OCI-LY7 (cell line): ENCODE results near the gene C16orf46. TPM values are rescaled to one million over a fixed set of nuclear protein-coding genes. Genes with fewer than 3 reads are reported as not detected.
A peak's percentile ranks its signal among the peaks of the same experiment; 100 is the strongest.

Experiments
- Bru-seq: library from RNA; stranded (reverse); fragments of 400-500 nt; gene quantifications from one replicate; lab custom pipeline; 2021; lab: Mats Ljungman, UMichigan
- BruChase-seq, 2 experiments: library from RNA; stranded (reverse); fragments of 400-500 nt; gene quantifications; one replicate each; lab custom pipeline; 2021; lab: Mats Ljungman, UMichigan
- BruUV-seq: library from RNA; stranded (reverse); fragments of 400-500 nt; replicated peaks from 2 replicates; lab custom pipeline; 2021; lab: Mats Ljungman, UMichigan
- CTCF ChIA-PET: fragments of 300-600 bp; sonication (Branson Sonifier 250); formaldehyde crosslinking; loops from one replicate; lab custom pipeline; 2022; ENCODE audit warnings: antibody characterized with exemption; ENCODE audit not compliant: unreplicated experiment; lab: Charles Lee
- POLR2A ChIA-PET: fragments of 300-600 bp; sonication (Branson Sonifier 250); formaldehyde crosslinking; loops from one replicate; lab custom pipeline; 2022; ENCODE audit warnings: antibody characterized with exemption; lab: Charles Lee
- DNase-seq: peaks from one replicate; pipeline ENCODE4 v3.0.0-alpha.2; 2015; ENCODE audit warnings: low spot score
- H2AFZ ChIP-seq: fragments of 200-600 bp; sonication (generic), shearing (Covaris generic); 2 replicates; pipeline ENCODE4 v1.6.1; 2014; ENCODE audit warnings: mild to moderate bottlenecking, antibody characterized with exemption, low read length, moderate library complexity
- H3K27ac ChIP-seq: fragments of 200-600 bp; sonication (generic); 2 replicates; pipeline ENCODE4 v1.5.1; 2014; ENCODE audit warnings: mixed run types, low read depth, mild to moderate bottlenecking, moderate library complexity, low read length, inconsistent platforms; ENCODE audit not compliant: poor library complexity, severe bottlenecking
- H3K36me3 ChIP-seq: fragments of 200-600 bp; sonication (generic); 2 replicates; pipeline ENCODE4 v1.6.1; 2014; ENCODE audit warnings: mild to moderate bottlenecking, antibody characterized with exemption, low read length, moderate library complexity, mixed read lengths; ENCODE audit not compliant: insufficient read depth
- H3K4me1 ChIP-seq: fragments of 200-600 bp; sonication (generic); 2 replicates; pipeline ENCODE4 v1.5.1; 2014; ENCODE audit warnings: mild to moderate bottlenecking, low read length; ENCODE audit not compliant: insufficient read depth, poor library complexity, severe bottlenecking
- H3K4me2 ChIP-seq: fragments of 200-600 bp; sonication (generic); 2 replicates; pipeline ENCODE4 v1.6.1; 2014; ENCODE audit warnings: mild to moderate bottlenecking, low read length
- H3K4me3 ChIP-seq: fragments of 200-600 bp; sonication (generic); 2 replicates; pipeline ENCODE4 v1.5.1; 2014; ENCODE audit warnings: mild to moderate bottlenecking, low read depth, low read length; ENCODE audit not compliant: poor library complexity, severe bottlenecking
- H3K79me2 ChIP-seq: fragments of 200-600 bp; sonication (generic); 2 replicates; pipeline ENCODE4 v1.6.1; 2016; ENCODE audit warnings: low read depth, mild to moderate bottlenecking, low read length, moderate library complexity, mixed read lengths; ENCODE audit not compliant: insufficient read depth
- H3K9me2 ChIP-seq: fragments of 200-600 bp; sonication (generic); 2 replicates; pipeline ENCODE4 v1.6.1; 2016; ENCODE audit warnings: mild to moderate bottlenecking, low read length, mixed read lengths; ENCODE audit not compliant: insufficient read depth
- H3K9me3 ChIP-seq: fragments of 200-600 bp; sonication (generic); 2 replicates; pipeline ENCODE4 v1.6.1; 2014; ENCODE audit warnings: mild to moderate bottlenecking, mixed run types, low read length, mixed read lengths
- H4K20me1 ChIP-seq: fragments of 200-600 bp; sonication (generic); 2 replicates; pipeline ENCODE4 v1.6.1; 2014; ENCODE audit warnings: mild to moderate bottlenecking, antibody characterized with exemption, low read length, moderate library complexity, mixed read lengths; ENCODE audit not compliant: insufficient read depth
- EZH2phosphoT487 ChIP-seq: fragments of 200-600 bp; sonication (generic); IDR thresholded peaks from 2 replicates; pipeline ENCODE4 v1.6.1; 2018; ENCODE audit warnings: low read depth, borderline replicate concordance, mild to moderate bottlenecking, mixed run types, antibody characterized with exemption, low read length, moderate library complexity, mixed read lengths
- intact Hi-C: fragments of 100-400 bp; cut with micrococcal nuclease; formaldehyde crosslinking; loops from one replicate; pipeline ENCODE4 v1.10.0; 2022; ENCODE audit not compliant: unreplicated experiment
- long read RNA-seq: library from polyadenylated mRNA; stranded (forward); transcript quantifications from one replicate; pipeline ENCODE4 v2.0.0, GENCODE V29; 2022
- total RNA-seq, 2 experiments: library from RNA; depleted of rRNA in 1 of 2; stranded (reverse); fragments of >200 nt in 1 of 2; shearing (Covaris generic) in 1 of 2; gene quantifications; 2 replicates each; pipeline ENCODE4 v1.2.3, GENCODE V29; 2014 to 2022
- TF ChIP-seq, protein P1 (sequence below): fragments of 200-600 bp; sonication (generic); conservative IDR thresholded peaks from 2 replicates; pipeline ENCODE4 v1.5.1; 2014; ENCODE audit warnings: mild to moderate bottlenecking, antibody characterized with exemption, low read length, moderate library complexity, mixed read lengths

C16orf46 gene
- total RNA-seq (2014; rRNA removed; shearing (Covaris generic)) = 0.69 and 1.6 TPM in 2 replicates
- total RNA-seq (2022) = 0.81 and 1.2 TPM in 2 replicates
- percentile 49 among the genes with signal in this experiment for Bru-seq, nascent RNA
- BruChase-seq, experiment 1, labeled RNA remaining after a 6-hour chase = percentile 64 among the genes with signal in this experiment
- percentile 63 among the genes with signal in this experiment for BruChase-seq, experiment 2, labeled RNA remaining after a 2-hour chase
- long read RNA-seq, partial matches to known transcripts = 0 of 2 reads
- long read RNA-seq, other reads (novel, unspliced or antisense) = 2 of 2 reads

DNA sequence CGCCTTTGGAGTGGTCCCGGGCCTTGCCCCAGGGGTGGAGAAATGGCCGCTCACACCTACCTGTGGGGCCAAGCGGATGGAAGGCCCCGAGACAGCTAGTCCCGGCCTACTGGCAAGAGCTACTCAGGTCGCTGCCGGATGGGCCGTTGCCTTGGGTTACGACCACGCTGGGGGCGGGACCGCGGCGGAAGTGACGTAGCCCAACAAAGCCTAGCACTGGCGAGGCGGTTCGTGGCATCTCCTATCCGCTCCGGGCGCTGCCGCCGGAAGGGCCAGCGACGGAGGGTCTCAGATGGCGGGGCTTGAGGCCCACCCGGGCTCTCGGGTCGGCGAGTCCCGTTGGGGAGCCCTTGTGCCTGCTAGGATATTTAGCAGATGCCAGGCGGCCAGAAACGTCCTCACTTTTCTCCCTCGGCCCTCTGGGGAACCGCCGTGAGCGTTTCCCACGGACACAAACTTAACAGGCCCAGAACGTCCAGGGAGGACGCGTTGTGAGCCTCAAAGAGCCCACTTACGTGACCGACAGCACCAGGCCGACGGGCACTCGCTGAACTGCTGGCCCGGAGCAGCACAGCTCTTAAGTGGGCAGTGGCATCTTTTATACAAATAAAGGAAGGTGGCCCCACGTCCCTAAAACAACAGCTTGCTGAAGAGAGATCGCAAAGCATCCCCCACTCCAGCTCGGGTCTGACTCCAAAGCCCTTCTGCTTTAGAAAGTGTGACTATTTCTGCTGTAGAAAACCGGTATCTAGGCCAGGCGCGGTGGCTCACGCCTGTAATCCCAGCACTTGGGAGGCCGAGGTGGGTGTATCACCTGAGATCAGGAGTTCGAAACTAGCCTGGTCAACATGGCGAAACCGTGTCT is at the start of gene C16orf46:
TSS of gene C16orf46 (minus strand) at position 163 of the 865 bp plus-strand sequence. CDS start 13,283 bp downstream, outside the sequence.
- Histone ChIP-seq H3K79me2 (no peaks in the 10 kb centered on the region), H3K36me3 (peaks cover 13% of the 10 kb centered on the region), H3K27ac (peak within 1 kb of the TSS; percentile 81), H4K20me1 (no peaks in the 10 kb centered on the region), H3K4me1 (peaks cover 15% of the 10 kb centered on the region), H3K4me3 (peak within 1 kb of the TSS; percentile 74), H3K9me3 (no peaks in the 10 kb centered on the region), H3K4me2 (peak within 1 kb of the TSS; percentile 79), H3K9me2 (no peaks in the 10 kb centered on the region), H2AFZ (peak within 1 kb of the TSS; percentile 73)
- BruUV-seq = TSS peak; percentile 76
- POLR2A ChIA-PET = interaction anchor here (0.6 to 1.8 kb wide), 9 partner anchors 11 to 1920 kb away, joined by 3 to 10 read pairs (median 4); no protein-coding TSS in a partner anchor
- DNase-seq = peak; percentile 96
- CTCF ChIA-PET = interaction anchor here (1.0 kb wide), 1 partner anchor 15 kb away, joined by 4 read pairs; no protein-coding TSS in a partner anchor
- no peak for TF ChIP-seq EZH2phosphoT487
- TF ChIP-seq, protein P1, sequence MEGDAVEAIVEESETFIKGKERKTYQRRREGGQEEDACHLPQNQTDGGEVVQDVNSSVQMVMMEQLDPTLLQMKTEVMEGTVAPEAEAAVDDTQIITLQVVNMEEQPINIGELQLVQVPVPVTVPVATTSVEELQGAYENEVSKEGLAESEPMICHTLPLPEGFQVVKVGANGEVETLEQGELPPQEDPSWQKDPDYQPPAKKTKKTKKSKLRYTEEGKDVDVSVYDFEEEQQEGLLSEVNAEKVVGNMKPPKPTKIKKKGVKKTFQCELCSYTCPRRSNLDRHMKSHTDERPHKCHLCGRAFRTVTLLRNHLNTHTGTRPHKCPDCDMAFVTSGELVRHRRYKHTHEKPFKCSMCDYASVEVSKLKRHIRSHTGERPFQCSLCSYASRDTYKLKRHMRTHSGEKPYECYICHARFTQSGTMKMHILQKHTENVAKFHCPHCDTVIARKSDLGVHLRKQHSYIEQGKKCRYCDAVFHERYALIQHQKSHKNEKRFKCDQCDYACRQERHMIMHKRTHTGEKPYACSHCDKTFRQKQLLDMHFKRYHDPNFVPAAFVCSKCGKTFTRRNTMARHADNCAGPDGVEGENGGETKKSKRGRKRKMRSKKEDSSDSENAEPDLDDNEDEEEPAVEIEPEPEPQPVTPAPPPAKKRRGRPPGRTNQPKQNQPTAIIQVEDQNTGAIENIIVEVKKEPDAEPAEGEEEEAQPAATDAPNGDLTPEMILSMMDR = no peak
- intact Hi-C loops = loop anchor here (2.0 to 5.0 kb wide), 2 partner anchors 41 to 660 kb away; no protein-coding TSS in a partner anchor

DNA sequence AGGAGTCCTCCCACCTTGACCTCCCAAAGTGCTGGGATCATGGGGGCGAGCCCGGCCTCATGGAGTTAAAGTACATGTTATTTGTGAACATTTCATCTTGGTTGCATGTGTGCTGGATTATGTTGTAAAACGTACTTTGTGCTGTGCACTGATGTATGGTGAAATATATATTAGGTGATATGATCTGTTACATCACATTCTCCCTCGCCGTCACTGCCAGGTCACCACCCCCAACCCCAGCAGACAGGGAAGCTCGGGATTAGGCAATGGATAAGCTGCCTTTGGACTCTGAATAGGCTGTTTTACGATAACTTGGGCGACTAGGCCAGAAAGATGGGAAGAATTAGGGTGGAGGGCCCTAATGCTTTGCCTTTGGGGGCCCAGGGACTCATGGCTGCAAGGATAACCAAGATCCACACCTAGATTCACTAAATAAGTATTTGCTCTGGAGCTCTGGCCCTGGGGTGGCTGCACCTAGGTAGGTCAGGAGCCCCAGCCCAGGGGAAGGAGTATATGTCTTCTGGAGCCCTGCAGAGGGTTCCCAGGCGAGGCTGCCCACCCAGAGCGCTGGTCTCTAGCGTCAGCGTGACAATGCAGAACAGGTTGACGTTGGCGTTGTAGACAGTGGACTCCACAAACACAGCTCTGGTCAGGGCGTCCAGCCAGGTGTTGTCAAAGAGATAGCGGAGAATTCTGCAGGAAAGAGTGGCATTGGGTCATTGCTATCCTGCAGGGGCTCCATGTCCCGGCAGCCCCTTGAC is 46.2 kb upstream of the C16orf46 start:
- DNase-seq = no peak
- TF ChIP-seq, protein P1 = no peak
- no peak for TF ChIP-seq EZH2phosphoT487
- no peaks in the 10 kb centered on the region for H3K9me3 ChIP-seq
- H3K4me2 ChIP-seq = no peak overlapping the region
- H2AFZ ChIP-seq = no peak overlapping the region
- no peaks in the 10 kb centered on the region for H4K20me1 ChIP-seq
- peaks cover 10% of the 10 kb centered on the region for H3K4me1 ChIP-seq
- POLR2A ChIA-PET = no interaction called here
- H3K27ac ChIP-seq = no peak overlapping the region
- H3K9me2 ChIP-seq = no peaks in the 10 kb centered on the region
- CTCF ChIA-PET = no interaction called here
- H3K4me3 ChIP-seq = no peak overlapping the region
- no peaks in the 10 kb centered on the region for H3K79me2 ChIP-seq
- no peaks in the 10 kb centered on the region for H3K36me3 ChIP-seq
- BruUV-seq = no TSS peak
- intact Hi-C loops = no loop called here
